Measurements from ENCODE around the gene ABTB1. TPM values are rescaled to one million over a fixed set of nuclear protein-coding genes. Genes with fewer than 3 reads are reported as not detected.

Gene ABTB1
- polyA plus RNA-seq, 4 donors, result 17.7 to 29.1 (median 21.7) TPM

DNA sequence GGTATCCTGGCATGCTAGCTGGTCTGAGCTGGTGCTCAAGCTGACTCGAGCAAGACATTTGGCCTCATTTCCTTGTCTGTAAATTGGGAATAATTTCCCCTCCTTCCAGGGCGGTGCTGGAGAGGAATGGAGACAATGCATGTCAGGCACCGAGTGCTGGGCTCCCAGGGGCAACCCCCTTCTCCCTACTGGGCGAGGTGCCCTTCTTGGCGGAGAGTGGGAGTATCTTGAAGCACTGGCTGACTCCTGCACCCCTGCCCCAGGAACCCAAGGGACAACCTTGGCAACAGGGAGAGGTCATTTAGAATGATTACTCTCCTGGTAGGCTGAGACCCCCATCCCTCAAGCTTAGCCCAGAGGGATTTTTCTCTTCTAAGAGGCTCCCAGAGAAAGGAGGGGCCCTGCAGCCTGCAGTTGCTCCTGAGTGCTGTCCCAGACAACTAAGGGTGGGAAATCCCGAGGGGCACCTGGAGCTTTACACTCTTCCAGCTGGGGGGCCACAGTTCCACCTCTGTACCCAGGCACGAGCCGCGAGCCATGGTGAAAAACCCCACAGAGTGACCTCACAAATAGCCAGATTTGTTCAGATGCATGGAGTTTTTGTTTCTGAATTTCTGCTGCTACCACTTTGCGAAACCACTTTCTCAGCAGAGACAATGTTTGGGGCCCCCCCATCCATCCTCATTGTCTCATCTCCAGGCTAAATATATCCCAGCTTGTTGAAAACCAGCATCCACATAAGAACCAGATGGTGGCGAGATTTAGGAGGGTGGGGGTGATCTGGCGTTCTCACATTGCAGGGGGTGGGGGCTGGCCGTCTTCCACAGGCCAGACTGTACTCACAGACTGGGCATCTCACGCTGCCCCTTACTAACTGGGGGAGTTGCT lies 44.8 kb downstream of the ABTB1 start:
- no peak for DNase-seq (ENCODE audit: low read depth in 4 of 4, low spot score in 3 of 4)

DNA sequence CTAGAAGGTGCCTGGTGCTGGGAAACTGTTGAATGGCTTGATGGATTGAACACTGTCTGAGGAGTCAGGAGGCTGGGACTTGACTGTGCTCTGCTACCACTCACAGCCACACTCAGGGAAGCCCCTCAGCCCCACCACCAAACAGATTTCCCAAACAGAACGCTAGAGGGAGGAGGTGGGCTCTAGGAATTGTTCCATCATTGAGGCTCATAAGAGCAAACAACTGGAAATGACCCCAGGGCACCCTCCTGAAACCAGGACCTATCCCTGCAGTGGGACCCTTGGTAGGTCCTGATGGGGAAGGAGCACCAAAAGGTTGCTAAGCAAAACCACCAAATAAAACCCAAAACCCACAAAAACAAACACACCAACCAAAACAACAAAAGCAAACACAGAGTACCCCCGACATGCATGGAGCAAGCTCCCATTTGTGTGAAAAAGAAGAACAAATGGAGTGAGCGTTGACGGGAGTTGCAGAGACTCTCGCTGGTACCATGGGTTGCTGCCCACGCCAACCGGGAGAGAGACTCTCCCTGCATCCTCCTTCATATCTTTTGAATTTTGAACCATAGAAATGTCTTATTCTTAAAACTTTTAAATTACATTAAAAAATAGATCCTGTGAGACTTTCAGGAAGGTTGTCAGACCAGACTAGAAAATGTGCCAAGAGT lies 45.6 kb downstream of the ABTB1 start:
- DNase-seq (ENCODE audit: low read depth in 4 of 4, low spot score in 3 of 4), result no peak

DNA sequence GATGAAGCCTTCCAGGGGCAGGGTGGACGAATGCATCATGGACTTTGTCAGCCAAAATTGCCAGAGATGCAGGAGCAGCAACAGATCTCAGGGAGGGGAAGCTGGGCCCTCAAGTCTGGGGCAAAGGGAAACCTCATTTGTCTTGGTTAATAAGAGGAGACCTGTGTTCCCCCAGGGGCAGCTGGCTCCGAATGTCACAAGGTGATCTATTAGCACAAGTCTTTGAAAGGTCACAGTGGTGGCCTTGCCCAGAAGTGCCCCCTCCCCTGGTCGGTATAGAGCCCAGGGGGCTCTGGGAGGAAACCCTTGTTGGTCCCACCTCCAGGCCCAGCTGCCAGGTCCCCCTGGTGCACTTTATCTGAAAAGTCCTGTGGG lies 46.2 kb downstream of the ABTB1 start:
- no peak for DNase-seq (ENCODE audit: low read depth in 4 of 4, low spot score in 3 of 4)

DNA sequence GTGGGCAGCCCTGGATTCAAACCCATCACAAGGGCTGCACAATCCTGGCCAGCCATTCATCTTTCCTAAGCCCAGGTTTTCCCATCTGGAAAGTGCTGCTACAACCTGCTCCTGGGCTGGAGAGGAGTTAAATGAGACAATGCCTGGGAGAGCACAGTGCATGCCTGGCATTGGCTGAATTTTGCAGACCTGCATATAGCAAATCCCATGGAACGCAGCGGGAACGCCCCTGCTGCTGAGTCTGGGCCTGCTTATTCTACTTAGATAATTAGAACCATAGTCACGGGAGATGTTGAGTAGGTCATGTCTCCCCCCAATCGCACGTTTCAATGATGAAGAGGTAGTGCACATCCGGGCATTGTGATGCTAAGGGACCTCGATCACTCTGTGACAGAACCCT lies 46.6 kb downstream of the ABTB1 start:
- no peak for DNase-seq (ENCODE audit: low read depth in 4 of 4, low spot score in 3 of 4)

DNA sequence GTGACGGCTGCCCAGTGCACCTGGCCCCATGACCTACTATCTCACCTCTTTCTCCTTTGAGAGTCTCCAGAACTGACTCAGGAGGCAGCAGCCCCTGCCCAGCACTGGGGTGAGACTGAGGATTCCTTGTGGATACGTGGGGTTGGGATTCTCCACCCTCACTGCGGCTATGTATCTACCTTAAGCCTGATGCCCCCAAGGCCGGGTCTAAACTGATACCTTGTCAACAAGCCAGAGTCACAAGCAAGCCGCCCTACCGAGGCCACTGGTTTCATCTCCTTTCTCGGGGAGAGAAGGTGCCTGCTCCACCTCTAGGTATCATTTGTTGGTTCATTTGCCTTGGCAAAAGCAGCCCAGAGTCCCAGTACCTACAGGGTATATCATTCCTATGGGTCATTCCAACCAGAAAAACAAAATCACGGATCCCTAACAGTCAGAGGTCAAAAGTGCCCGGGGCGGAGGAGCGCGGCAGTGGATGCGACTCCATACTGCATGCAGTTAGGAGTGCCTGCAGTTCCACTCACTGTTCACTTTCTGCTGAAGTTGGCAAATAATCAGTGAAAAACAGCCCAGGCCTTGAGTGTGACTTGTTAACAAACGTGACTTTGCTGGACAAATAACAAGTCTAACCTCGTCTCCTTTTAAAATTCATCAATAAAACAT lies 47.5 kb downstream of the ABTB1 start:
- no peak for DNase-seq (ENCODE audit: low read depth in 4 of 4, low spot score in 3 of 4)

DNA sequence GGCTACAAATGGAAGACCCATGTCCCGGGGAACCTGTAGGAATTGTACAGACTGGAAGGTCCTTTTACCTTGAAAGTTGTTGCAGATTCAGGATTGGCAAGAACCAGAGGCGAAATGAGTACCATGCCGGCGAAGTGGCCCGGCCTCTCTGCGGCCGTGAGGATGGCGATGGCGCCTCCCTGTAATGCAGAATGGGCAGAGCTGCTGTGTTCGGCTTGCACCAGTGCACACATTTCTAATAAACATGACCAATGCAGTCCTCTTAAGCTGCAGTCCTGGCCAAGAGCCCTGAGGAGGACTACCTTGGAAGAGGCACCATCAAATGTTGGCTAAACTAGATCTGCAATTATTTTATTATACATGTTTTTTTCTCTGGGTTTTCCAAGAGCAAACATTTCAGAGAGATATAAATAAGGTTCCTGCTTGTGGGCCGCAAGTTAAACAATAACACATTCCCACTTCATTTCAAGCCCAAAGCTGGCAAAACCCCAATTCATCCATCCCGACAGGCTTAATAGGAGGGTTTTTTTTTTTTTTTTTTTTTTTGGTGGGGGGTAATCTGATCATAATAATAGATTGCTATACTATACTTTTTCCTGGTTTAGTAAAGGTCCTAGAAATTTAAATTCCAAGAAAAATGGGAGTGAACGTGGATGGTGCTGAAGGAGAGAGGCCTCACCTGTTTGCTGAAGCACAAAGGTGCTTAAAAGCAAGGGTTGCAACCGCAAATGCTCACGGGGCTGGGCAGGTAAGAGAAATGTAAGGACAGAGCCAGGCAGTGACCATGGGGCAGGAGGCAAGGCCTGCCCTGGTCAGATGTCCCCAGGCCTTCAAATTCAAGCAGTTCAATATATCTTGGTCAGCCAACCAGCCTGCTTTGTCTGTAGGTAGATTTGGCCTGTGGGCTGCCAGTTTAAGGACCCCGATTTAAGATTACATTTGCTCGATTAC lies 48.5 kb downstream of the ABTB1 start:
- no peak for DNase-seq (ENCODE audit: low read depth in 4 of 4, low spot score in 3 of 4)

DNA sequence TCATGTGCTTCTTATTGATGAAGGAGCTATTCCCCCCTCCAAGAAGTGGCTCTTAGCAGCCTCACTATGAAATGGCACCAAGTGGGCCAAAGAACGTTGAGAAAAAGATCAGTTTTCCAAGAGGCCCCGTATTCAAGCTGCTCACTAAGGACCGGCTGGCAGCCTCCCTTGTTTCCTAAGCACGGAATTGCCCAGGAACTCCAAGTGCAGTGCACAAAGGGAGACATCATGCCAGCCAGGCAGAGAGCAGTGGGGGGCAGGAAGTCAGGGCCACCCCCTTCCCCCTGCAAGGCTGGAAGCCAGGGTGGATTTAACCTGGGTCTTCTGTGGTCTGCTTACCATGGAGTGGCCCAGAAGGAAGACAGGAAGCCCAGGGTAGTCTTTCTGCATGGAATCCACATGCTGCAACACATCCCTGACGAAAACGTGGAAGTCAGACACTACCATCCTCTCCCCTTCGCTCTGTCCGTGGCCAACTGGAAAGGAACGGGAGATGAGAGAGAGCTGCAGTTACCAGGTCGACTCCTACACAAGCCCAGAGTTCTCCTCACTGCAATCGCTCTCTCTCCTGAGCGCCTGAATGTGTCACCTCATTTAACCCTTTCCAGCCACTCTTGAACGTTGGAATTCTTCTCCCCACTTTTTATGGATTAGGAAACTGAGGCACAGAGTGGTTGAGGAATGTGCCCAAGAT lies 49.5 kb downstream of the ABTB1 start:
- no peak for DNase-seq (ENCODE audit: low read depth in 4 of 4, low spot score in 3 of 4)

DNA sequence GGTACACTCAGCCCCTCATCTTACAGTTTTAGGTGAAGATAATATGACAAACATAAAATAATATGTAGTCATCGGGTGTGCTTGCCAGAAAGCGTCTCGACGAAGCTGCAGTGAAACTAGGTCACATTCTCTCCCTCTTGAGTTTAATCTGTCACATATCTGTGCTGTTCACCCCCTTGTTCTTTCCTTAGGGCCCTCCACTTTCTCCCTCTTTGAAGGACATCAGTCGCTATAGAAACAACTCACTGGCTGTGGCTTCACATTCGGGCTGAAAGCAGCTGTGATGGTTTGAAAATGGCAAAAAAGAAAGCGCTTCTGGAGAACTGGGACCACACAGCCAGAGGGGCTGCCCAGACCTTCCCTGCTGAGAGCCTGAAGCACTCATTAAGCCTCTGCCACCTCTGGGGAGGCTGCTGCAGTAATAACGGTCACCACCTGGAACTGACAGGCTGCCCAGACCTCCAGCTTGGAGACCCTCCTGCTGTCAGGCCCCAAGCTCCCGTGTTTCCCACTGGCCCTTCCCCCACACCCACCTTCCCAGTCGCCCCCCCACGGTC lies 50.3 kb downstream of the ABTB1 start:
- no peak for DNase-seq (ENCODE audit: low read depth in 4 of 4, low spot score in 3 of 4)

DNA sequence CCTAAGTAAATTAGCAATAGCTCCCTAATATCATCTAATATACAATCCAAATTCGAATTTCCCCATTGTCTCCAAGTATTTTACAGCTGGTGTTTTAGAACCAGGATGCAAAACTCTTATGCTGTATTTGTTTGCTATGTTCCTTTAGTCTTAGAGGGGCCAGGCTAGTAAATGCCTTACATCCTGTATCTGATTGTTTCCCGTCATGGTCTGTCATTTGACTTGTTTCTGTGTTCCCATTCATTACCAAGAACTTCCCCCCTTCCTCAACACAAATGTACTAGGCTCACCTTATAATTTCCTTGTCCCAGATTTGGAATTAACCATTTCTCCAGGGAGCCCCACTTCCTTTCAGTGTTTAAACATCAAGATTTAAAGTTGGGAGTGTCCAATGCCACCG lies 54.1 kb downstream of the ABTB1 start:
- no peak for DNase-seq (ENCODE audit: low read depth in 4 of 4, low spot score in 3 of 4)

DNA sequence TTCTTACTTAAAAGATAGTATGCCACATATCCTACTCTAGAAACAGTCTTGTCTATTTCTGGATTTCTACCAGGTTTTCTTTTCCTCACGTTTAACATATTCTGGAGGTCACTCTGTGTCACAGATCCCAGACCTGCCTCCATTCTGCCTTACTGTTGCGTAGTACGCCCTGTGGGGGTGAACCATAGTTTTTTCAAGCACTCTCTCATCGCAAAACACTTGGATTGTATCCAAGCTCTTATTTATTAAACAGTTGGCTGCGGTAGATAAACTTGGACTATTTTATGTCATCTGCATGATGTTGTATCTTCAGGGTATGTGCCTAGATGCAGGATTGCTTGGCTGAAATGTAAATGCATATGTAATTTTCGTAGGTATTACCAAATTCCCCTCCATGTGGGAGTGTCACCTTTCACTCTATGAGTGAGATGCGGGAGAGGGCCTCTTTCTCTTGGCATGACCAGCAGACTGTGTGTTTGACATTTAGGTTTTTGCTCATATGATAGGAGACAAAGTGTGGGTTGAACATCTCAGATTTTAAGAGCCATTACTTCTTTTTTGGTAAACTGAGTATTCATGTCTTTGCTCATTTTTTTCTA lies 55.8 kb downstream of the ABTB1 start:
- DNase-seq (ENCODE audit: low read depth in 4 of 4, low spot score in 3 of 4), result no peak

DNA sequence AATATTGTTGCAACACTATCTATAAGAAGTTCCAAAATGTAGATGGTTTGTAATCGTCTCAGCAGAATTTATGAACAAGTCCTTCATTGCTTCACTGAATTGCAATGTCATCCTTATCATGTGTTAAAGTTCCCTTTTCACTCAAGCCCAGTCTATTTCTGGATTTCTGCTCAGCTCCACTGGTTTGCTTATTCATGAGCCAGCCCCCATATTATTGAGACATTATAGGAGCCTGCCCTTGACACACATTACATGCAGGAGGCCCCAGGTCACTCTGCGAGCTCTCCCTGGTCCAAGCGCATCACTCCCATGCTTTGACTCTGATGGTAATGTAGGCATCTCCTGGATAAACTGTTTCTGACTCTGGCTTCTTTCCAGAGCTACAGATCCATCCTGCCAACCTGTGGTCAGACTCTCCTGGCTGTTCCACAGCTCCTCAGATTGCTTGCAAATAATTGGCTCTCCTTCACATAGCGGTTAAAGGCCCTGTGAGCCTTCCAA lies 56.9 kb downstream of the ABTB1 start:
- no peak for DNase-seq (ENCODE audit: low read depth in 4 of 4, low spot score in 3 of 4)

DNA sequence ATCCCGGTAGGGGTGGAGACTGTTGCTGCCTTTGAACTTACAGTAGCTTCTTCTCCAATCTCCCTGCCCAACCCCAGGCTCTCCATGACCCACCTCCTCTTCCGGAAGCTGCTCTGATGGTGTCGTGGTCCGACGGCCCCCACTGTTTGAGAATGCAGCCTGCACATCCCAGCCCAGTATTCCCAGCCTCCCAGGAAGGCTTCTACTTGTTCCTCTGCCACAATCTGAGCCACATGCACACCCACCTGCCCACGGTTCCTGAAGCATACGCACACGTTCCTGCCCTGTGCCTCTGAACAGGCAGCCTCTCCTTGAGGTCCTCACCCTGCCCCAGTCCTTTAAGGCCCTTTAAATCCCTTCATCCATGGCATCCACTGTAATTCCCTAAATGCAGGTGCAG lies 57.4 kb downstream of the ABTB1 start:
- no peak for DNase-seq (ENCODE audit: low read depth in 4 of 4, low spot score in 3 of 4)

Other genes with a start within 250 kb of the ABTB1 start
- 10 to 100 TPM; 31.3 to 45.2 (median 34.1) TPM for gene TPRA1, start 82.2 kb upstream of the ABTB1 start, polyA plus RNA-seq (ENCODE audit: insufficient read length in 4 of 4)
- gene MCM2, start 74.5 kb upstream of the ABTB1 start, polyA plus RNA-seq (ENCODE audit: insufficient read length in 4 of 4), result 10 to 100 TPM; 36.1 to 62.1 (median 54.7) TPM
- gene PODXL2, start 43.8 kb upstream of the ABTB1 start, polyA plus RNA-seq (ENCODE audit: insufficient read length in 4 of 4), result 10 to 100 TPM; 25.7 to 54.4 (median 46.2) TPM
- 10 to 100 TPM; 12.3 to 27.3 (median 24.2) TPM for gene MGLL, start 149.6 kb downstream of the ABTB1 start, polyA plus RNA-seq (ENCODE audit: insufficient read length in 4 of 4)
- 1 to 10 TPM in 3 of 4 donors, under 1 TPM in 1; 0.86 to 1.6 (median 1.2) TPM for gene KBTBD12, start 242.3 kb downstream of the ABTB1 start, polyA plus RNA-seq (ENCODE audit: insufficient read length in 4 of 4)